HEK293T (cell line): ENCODE measurements around the gene PLCB1.

Source experiments
- CTCF ChIA-PET: fragments of 350-600 bp; formaldehyde crosslinking; extraction: SDS; loops from one replicate; lab custom pipeline; 2021; ENCODE audit warnings: antibody characterized with exemption, inconsistent platforms; lab: Yijun Ruan, JAX
- POLR2A ChIA-PET: fragments of 350-600 bp; formaldehyde crosslinking; extraction: SDS; loops from one replicate; lab custom pipeline; 2020; ENCODE audit warnings: antibody characterized with exemption, inconsistent platforms; lab: Yijun Ruan, JAX
- DNase-seq: peaks from one replicate; pipeline ENCODE4 v3.0.0; 2012; ENCODE audit warnings: mixed read lengths; ENCODE audit errors: extremely low spot score
- ARNT ChIP-seq: fragments of 450-650 bp; IDR thresholded peaks from 2 replicates; pipeline ENCODE4 v1.6.1; 2017; ENCODE audit warnings: mild to moderate bottlenecking
- BHLHE40 ChIP-seq: fragments of 450-650 bp; IDR thresholded peaks from 2 replicates; pipeline ENCODE4 v1.6.1; 2016; ENCODE audit warnings: mild to moderate bottlenecking, moderate library complexity, borderline replicate concordance
- CTBP1 ChIP-seq: fragments of 450-650 bp; IDR thresholded peaks from 2 replicates; pipeline ENCODE4 v1.6.1; 2016; ENCODE audit warnings: borderline replicate concordance
- ELF4 ChIP-seq: fragments of 450-650 bp; IDR thresholded peaks from 2 replicates; pipeline ENCODE4 v1.6.1; 2017; ENCODE audit warnings: antibody characterized with exemption
- FOXA1 ChIP-seq: fragments of 450-650 bp; IDR thresholded peaks from 2 replicates; pipeline ENCODE4 v1.6.1; 2016; ENCODE audit warnings: mild to moderate bottlenecking
- FOXK2 ChIP-seq: fragments of 450-650 bp; IDR thresholded peaks from 2 replicates; pipeline ENCODE4 v1.6.1; 2016; ENCODE audit warnings: mild to moderate bottlenecking
- FOXM1 ChIP-seq: fragments of 450-650 bp; IDR thresholded peaks from 2 replicates; pipeline ENCODE4 v1.6.1; 2017; ENCODE audit warnings: mild to moderate bottlenecking, borderline replicate concordance
- HDGF ChIP-seq: fragments of 450-650 bp; IDR thresholded peaks from 2 replicates; pipeline ENCODE4 v1.6.1; 2017; ENCODE audit warnings: antibody characterized with exemption, borderline replicate concordance
- L3MBTL2 ChIP-seq: fragments of 450-650 bp; conservative IDR thresholded peaks from 2 replicates; pipeline ENCODE4 v1.6.1; 2016; ENCODE audit warnings: mild to moderate bottlenecking
- LEF1 ChIP-seq: fragments of 450-650 bp; IDR thresholded peaks from 2 replicates; pipeline ENCODE4 v1.6.1; 2017; ENCODE audit warnings: mild to moderate bottlenecking, borderline replicate concordance
- NFRKB ChIP-seq: fragments of 450-650 bp; IDR thresholded peaks from 2 replicates; pipeline ENCODE4 v1.6.1; 2016; ENCODE audit warnings: mild to moderate bottlenecking, moderate library complexity
- SP1 ChIP-seq: fragments of 450-650 bp; IDR thresholded peaks from 2 replicates; pipeline ENCODE4 v1.6.1; 2017
- SUZ12 ChIP-seq: fragments of 450-650 bp; IDR thresholded peaks from 2 replicates; pipeline ENCODE4 v1.6.1; 2016; ENCODE audit warnings: mild to moderate bottlenecking
- TARDBP ChIP-seq: fragments of 450-650 bp; IDR thresholded peaks from 2 replicates; pipeline ENCODE4 v1.6.1; 2016
- ZNF384 ChIP-seq: fragments of 450-650 bp; IDR thresholded peaks from 2 replicates; pipeline ENCODE4 v1.6.1; 2016
- TF ChIP-seq, protein P1 (sequence below): fragments of 450-650 bp; IDR thresholded peaks from 2 replicates; pipeline ENCODE4 v1.6.1; 2016

Gene PLCB1

DNA sequence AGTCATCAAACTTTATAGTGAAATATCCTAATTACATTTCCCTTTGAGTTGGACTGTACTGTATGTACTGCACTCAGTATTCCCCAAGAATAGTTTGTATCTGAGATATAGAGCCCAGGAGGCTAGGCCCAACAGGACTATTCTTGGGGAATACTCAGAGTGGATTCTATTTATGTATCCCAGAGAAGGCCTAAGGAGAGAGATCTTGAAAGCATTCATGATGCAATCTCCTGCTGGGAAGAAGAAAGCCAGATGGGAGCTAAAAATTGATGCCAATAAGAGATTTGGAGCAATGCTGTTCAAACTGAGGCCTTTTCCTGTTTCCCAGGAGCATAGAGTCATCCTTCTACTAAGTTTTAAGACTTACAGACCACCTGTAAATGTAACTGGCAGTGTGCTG is 484.7 kb downstream of the PLCB1 start:
- no peak for DNase-seq
- ChIA-PET CTCF (no interaction called here), POLR2A (no interaction called here)
- TF ChIP-seq, protein P1, sequence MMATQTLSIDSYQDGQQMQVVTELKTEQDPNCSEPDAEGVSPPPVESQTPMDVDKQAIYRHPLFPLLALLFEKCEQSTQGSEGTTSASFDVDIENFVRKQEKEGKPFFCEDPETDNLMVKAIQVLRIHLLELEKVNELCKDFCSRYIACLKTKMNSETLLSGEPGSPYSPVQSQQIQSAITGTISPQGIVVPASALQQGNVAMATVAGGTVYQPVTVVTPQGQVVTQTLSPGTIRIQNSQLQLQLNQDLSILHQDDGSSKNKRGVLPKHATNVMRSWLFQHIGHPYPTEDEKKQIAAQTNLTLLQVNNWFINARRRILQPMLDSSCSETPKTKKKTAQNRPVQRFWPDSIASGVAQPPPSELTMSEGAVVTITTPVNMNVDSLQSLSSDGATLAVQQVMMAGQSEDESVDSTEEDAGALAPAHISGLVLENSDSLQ, result no peak
- TF ChIP-seq ELF4 (no peak), BHLHE40 (no peak), TARDBP (no peak)

- ChIA-PET POLR2A (no interaction called here), CTCF (no interaction called here)
- DNase-seq, result no peak
- TF ChIP-seq, protein P1, result no peak
- TF ChIP-seq L3MBTL2, result no peak
- no peak for TF ChIP-seq FOXA1
- TF ChIP-seq HDGF, result no peak
- no peak for TF ChIP-seq CTBP1
- no peak for TF ChIP-seq BHLHE40
- TF ChIP-seq FOXM1, result no peak
- TF ChIP-seq ZNF384, result no peak
- TF ChIP-seq TARDBP, result no peak
- TF ChIP-seq SUZ12, result no peak
- TF ChIP-seq FOXK2, result no peak
- TF ChIP-seq ARNT, result no peak
- TF ChIP-seq ELF4, result no peak
- no peak for TF ChIP-seq SP1
- TF ChIP-seq LEF1, result no peak
- TF ChIP-seq NFRKB, result no peak
Observed at GRCh38 chr20:8621001-8621400, 488.9 kb downstream of the PLCB1 start.

- ChIA-PET POLR2A (no interaction called here), CTCF (no interaction called here)
- DNase-seq, result no peak
- no peak for TF ChIP-seq NFRKB
- no peak for TF ChIP-seq ARNT
- no peak for TF ChIP-seq HDGF
- TF ChIP-seq SP1, result no peak
- no peak for TF ChIP-seq FOXM1
- no peak for TF ChIP-seq FOXA1
- no peak for TF ChIP-seq FOXK2
- no peak for TF ChIP-seq CTBP1
- no peak for TF ChIP-seq BHLHE40
- TF ChIP-seq, protein P1, result no peak
- TF ChIP-seq LEF1, result no peak
- TF ChIP-seq TARDBP, result no peak
- no peak for TF ChIP-seq SUZ12
- no peak for TF ChIP-seq ZNF384
Observed at GRCh38 chr20:8624046-8624445, 492.0 kb downstream of the PLCB1 start.

- CTCF ChIA-PET, result no interaction called here
- POLR2A ChIA-PET, result no interaction called here
- DNase-seq, result no peak
- TF ChIP-seq, protein P1, result no peak
- TF ChIP-seq ZNF384, result no peak
- no peak for TF ChIP-seq L3MBTL2
- TF ChIP-seq BHLHE40, result no peak
- TF ChIP-seq NFRKB, result no peak
- TF ChIP-seq SUZ12, result no peak
- TF ChIP-seq FOXA1, result no peak
- no peak for TF ChIP-seq CTBP1
Observed at GRCh38 chr20:8624616-8625015, 492.6 kb downstream of the PLCB1 start.

GRCh38 chr20:8627340-8628004 is 495.4 kb downstream of the PLCB1 start:
- TF ChIP-seq L3MBTL2 (no peak), ELF4 (no peak), SUZ12 (no peak), FOXK2 (no peak), ARNT (no peak), FOXA1 (no peak), BHLHE40 (no peak), TARDBP (no peak), SP1 (no peak), ZNF384 (no peak), FOXM1 (no peak), NFRKB (no peak)
- CTCF ChIA-PET, result no interaction called here
- DNase-seq, result no peak
- POLR2A ChIA-PET, result no interaction called here

DNA sequence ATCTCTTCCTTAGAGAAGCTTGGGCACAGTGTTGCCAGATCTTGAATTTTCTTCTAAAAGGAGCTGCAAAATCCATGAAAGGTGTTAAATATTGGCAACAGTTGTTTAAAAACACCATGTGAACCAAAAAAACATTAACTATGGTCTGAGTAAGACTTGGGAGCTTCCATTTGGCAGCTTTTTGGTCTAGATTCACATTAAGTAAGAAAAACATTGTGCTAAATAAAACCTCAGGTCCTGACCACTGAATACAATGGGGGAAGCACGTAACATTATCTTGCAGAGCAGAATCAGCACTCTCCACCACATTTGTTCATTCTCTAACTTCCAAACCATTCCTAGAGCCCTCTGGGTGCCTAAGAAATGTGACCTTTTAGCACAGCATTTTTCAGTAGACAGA is 499.2 kb downstream of the PLCB1 start:
- TF ChIP-seq CTBP1, result no peak
- no peak for TF ChIP-seq ARNT
- TF ChIP-seq BHLHE40, result no peak
- no peak for TF ChIP-seq TARDBP
- TF ChIP-seq, protein P1, result no peak
- TF ChIP-seq FOXM1, result no peak
- no peak for TF ChIP-seq NFRKB
- no peak for TF ChIP-seq FOXK2
- TF ChIP-seq L3MBTL2, result no peak
- TF ChIP-seq LEF1, result no peak
- TF ChIP-seq ELF4, result no peak
- ChIA-PET CTCF (no interaction called here), POLR2A (no interaction called here)
- DNase-seq, result no peak
